Lower leg skin (tissue), 4 donors: ENCODE measurements around the gene NRXN2. TPM values are rescaled to one million over a fixed set of nuclear protein-coding genes. Genes with fewer than 3 reads are reported as not detected.

Experiments used
- DNase-seq, 2 donors: peaks; one replicate each; pipeline ENCODE4 v3.0.0-alpha.2; 2019; ENCODE audit warnings: low spot score in 2 of 2
- H3K4me3 ChIP-seq: fragments of 200-600 bp; sonication (generic); 2 replicates; pipeline ENCODE4 v1.5.1; 2017; ENCODE audit warnings: mild to moderate bottlenecking, low read depth; ENCODE audit not compliant: poor library complexity, severe bottlenecking
- POLR2A ChIP-seq, 2 donors: fragments of 450-650 bp; IDR thresholded peaks; one replicate each; pipeline ENCODE4 v1.6.1; 2016 to 2017; ENCODE audit warnings: antibody characterized with exemption in 2 of 2, mild to moderate bottlenecking in 1 of 2, moderate library complexity in 1 of 2
- WGBS, 2 donors: methylation state at CpG; one replicate each; pipeline ENCODE4 v1.1.5; 2018; 5-methylcytosine and 5-hydroxymethylcytosine counted together
- intact Hi-C: fragments of 100-400 bp; cut with DNase I; formaldehyde crosslinking; loops from one replicate; pipeline ENCODE4 v1.15.0; 2023; ENCODE audit warnings: low total_unique reads
- total RNA-seq, 4 donors: library from RNA; depleted of rRNA; stranded (reverse); fragments of >200 nt; gene quantifications; one replicate each; pipeline ENCODE4 v1.1.0, GENCODE V29; 2016
- TF ChIP-seq, protein P1 (sequence below), 3 donors: fragments of 450-650 bp; IDR thresholded peaks; one replicate each; pipeline ENCODE4 v1.5.1; 2016; ENCODE audit warnings: antibody characterized with exemption in 3 of 3, mild to moderate bottlenecking in 3 of 3, moderate library complexity in 2 of 3

Gene NRXN2
- total RNA-seq, 4 donors from 2014 or later: 0.27 to 7.0 (median 1.1) TPM; not detected in 1

GRCh38 chr11:64764753-64765152, 41.8 kb upstream of the NRXN2 start:
- DNase-seq: no peak
- no peak overlapping the region for H3K4me3 ChIP-seq
- 74 to 81% methylated on average over 8 of the region's 8 CpGs for WGBS, 2 donors
- intact Hi-C loops: no loop called here
- TF ChIP-seq, protein P1, sequence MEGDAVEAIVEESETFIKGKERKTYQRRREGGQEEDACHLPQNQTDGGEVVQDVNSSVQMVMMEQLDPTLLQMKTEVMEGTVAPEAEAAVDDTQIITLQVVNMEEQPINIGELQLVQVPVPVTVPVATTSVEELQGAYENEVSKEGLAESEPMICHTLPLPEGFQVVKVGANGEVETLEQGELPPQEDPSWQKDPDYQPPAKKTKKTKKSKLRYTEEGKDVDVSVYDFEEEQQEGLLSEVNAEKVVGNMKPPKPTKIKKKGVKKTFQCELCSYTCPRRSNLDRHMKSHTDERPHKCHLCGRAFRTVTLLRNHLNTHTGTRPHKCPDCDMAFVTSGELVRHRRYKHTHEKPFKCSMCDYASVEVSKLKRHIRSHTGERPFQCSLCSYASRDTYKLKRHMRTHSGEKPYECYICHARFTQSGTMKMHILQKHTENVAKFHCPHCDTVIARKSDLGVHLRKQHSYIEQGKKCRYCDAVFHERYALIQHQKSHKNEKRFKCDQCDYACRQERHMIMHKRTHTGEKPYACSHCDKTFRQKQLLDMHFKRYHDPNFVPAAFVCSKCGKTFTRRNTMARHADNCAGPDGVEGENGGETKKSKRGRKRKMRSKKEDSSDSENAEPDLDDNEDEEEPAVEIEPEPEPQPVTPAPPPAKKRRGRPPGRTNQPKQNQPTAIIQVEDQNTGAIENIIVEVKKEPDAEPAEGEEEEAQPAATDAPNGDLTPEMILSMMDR (IDR thresholded peaks at IDR 0.05): no peak
- no peak for TF ChIP-seq POLR2A (IDR thresholded peaks at IDR 0.05)

DNA sequence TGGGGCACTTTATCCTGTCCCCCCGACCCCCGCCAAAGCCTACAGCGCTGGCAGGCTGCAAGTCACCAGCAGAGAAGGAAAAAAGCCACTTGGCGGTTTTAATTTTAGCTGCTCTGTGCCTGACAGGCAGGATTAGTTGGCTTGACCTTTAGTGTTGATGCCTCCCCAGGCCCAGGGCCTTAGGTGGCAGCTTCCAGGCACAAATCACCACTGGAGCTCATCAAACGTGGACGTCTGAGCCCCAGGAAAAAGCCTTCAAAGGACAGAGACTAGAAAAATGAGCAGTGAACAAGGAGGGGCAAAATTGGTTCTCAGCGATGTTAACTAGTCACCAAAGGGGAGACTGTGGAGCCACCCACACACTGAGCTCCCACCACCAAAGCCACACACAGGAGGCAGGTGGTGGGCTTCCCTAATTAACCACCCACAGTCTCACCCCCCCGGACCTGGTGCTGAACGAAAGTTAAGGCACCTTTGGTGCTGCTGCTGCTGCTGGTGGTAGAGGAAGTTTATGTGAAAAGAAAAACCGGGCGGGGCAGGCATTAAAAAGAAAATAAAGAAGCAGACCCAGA, 41.1 kb upstream of the NRXN2 start:
- DNase-seq: no peak
- no peak overlapping the region for H3K4me3 ChIP-seq
- TF ChIP-seq, protein P1 (IDR thresholded peaks at IDR 0.05): no peak
- no peak for TF ChIP-seq POLR2A (IDR thresholded peaks at IDR 0.05)
- 69% methylated on average over 11 of the region's 11 CpGs for WGBS, 2 donors
- intact Hi-C loops: no loop called here

DNA sequence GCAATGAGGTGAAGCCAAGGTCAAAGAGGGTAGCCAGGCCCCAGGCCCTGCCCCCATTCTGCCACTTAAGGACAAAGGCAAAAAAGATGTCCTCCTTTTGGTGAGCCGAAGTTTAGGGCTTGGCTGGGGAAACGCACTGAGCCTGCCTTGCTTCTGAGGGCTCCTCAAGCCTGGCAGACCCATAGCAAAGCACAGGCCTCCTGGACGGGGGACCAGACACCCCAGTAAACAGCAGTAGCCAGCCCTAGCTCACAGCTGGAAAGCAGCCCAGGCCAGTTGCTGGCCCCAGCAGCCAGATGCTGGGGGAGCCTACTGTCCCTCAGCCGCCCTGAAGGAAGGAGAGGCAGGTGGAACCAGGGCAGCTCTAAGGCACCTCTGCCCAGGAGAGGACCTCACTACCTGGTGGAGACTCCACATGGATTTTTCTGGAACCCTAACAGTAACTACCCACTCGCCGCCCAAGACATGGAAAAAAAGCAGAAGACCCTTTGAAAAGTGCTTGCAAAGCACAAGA, 40.6 kb upstream of the NRXN2 start:
- no peak for DNase-seq
- H3K4me3 ChIP-seq: no peak overlapping the region
- whole genome bisulfite sequencing, 2 donors: 74 to 75% methylated on average over 6 of the region's 6 CpGs
- TF ChIP-seq POLR2A (IDR thresholded peaks at IDR 0.05): no peak
- TF ChIP-seq, protein P1 (IDR thresholded peaks at IDR 0.05): no peak
- intact Hi-C loops: no loop called here

DNA sequence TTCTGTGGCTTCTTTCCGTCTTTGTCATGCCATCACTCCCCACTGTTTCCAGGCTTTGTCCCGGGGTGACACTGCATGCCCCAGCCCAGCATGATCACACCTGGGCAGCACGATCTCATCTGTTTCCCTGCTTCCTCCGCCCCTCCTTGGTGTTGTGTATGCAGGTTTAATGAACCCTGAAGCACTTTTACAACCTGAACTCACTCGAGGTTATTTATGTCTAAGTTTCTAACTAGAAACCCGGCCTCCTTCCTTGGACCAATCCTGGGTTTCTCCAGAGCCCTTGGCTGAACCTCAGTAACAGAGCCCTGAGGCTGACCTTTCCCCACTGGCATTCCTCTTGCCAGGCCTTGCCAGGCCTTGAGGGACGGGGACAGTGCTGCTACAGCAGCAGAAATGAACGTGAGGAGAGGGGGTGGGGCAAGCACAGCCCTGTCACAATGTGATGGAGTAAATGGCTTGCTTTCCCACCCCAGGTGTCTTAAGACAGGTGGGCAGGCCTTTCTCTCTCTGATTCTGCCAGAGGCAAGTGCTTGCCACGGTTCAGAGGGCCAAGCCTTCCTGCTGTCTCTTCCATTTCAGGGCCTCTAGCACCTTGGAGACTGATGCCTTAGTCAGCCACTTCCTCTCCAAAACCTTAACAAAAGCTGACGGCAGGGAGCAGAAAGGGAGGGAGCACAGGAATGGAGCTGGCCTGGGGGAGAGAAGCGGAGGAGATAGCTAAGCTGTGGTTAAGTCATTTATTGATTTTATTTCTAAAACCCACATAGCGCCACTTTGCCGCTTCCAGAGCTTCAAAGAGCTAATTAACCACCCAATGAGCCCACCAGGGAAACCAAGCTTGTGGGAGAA, 39.9 kb upstream of the NRXN2 start:
- no peak for DNase-seq
- no peak for TF ChIP-seq POLR2A (IDR thresholded peaks at IDR 0.05)
- TF ChIP-seq, protein P1 (IDR thresholded peaks at IDR 0.05): no peak
- H3K4me3 ChIP-seq: no peak overlapping the region
- 33 to 42% methylated on average over 13 of the region's 13 CpGs for WGBS, 2 donors
- intact Hi-C loops: no loop called here

- 37 to 43% methylated on average over 5 of the region's 5 CpGs for WGBS, 2 donors
Observed at GRCh38 chr11:64762277-64762673, 39.3 kb upstream of the NRXN2 start.

More at GRCh38 chr11:64762277-64762673, 39.3 kb upstream of the NRXN2 start:
- peak in 1 of 2 donors; percentile 84 for DNase-seq
- intact Hi-C loops: no loop called here
- H3K4me3 ChIP-seq: no peak overlapping the region
- TF ChIP-seq, protein P1 (IDR thresholded peaks at IDR 0.05): no peak
- no peak for TF ChIP-seq POLR2A (IDR thresholded peaks at IDR 0.05)
